ENCODE results near the gene MACROH2A1. TPM values are rescaled to one million over a fixed set of nuclear protein-coding genes. Genes with fewer than 3 reads are reported as not detected.

Gene MACROH2A1
- total RNA-seq, 1 donor from 2014 or later: 254 TPM

GRCh38 chr5:135433681-135434426, 34.8 kb upstream of the MACROH2A1 start:
- H3K27ac Mint-ChIP-seq: no peak overlapping the region
- H3K4me3 Mint-ChIP-seq: no peak overlapping the region
- H3K36me3 Mint-ChIP-seq: no peaks in the 10 kb centered on the region
- H3K4me1 Mint-ChIP-seq (ENCODE audit: unreplicated experiment): peaks cover 48% of the 10 kb centered on the region
- H3K9me3 Mint-ChIP-seq: peaks cover 3% of the 10 kb centered on the region
- H3K27me3 Mint-ChIP-seq: peaks cover 4% of the 10 kb centered on the region
- TF ChIP-seq CTCF (conservative IDR thresholded peaks at IDR 0.05): no peak
- no peak for DNase-seq (ENCODE audit: extremely low spot score, unreplicated experiment)

GRCh38 chr5:135432113-135432512, 33.1 kb upstream of the MACROH2A1 start:
- peaks cover 8% of the 10 kb centered on the region for H3K9me3 Mint-ChIP-seq
- peaks cover 43% of the 10 kb centered on the region for H3K4me1 Mint-ChIP-seq (ENCODE audit: unreplicated experiment)
- DNase-seq (ENCODE audit: extremely low spot score, unreplicated experiment): no peak
- no peak overlapping the region for H3K27ac Mint-ChIP-seq
- TF ChIP-seq CTCF (conservative IDR thresholded peaks at IDR 0.05): no peak
- no peaks in the 10 kb centered on the region for H3K36me3 Mint-ChIP-seq
- no peak overlapping the region for H3K4me3 Mint-ChIP-seq
- H3K27me3 Mint-ChIP-seq: peaks cover 4% of the 10 kb centered on the region

- no peak for TF ChIP-seq CTCF (conservative IDR thresholded peaks at IDR 0.05)
- H3K9me3 Mint-ChIP-seq: peaks cover 8% of the 10 kb centered on the region
- DNase-seq (ENCODE audit: extremely low spot score, unreplicated experiment): no peak
- H3K36me3 Mint-ChIP-seq: no peaks in the 10 kb centered on the region
- no peak overlapping the region for H3K27ac Mint-ChIP-seq
- H3K27me3 Mint-ChIP-seq: peaks cover 8% of the 10 kb centered on the region
- peaks cover 30% of the 10 kb centered on the region for H3K4me1 Mint-ChIP-seq (ENCODE audit: unreplicated experiment)
- H3K4me3 Mint-ChIP-seq: no peak overlapping the region
Observed at GRCh38 chr5:135430135-135430437, 31.1 kb upstream of the MACROH2A1 start.

- peaks cover 8% of the 10 kb centered on the region for H3K9me3 Mint-ChIP-seq
- DNase-seq (ENCODE audit: extremely low spot score, unreplicated experiment): no peak
- H3K27ac Mint-ChIP-seq: no peak overlapping the region
- no peak for TF ChIP-seq CTCF (conservative IDR thresholded peaks at IDR 0.05)
- H3K36me3 Mint-ChIP-seq: no peaks in the 10 kb centered on the region
- H3K4me1 Mint-ChIP-seq (ENCODE audit: unreplicated experiment): peaks cover 24% of the 10 kb centered on the region
- H3K27me3 Mint-ChIP-seq: peaks cover 4% of the 10 kb centered on the region
- H3K4me3 Mint-ChIP-seq: no peak overlapping the region
Observed at GRCh38 chr5:135429301-135430134, 30.5 kb upstream of the MACROH2A1 start.

- H3K27me3 Mint-ChIP-seq: peaks cover 4% of the 10 kb centered on the region
- no peak for DNase-seq (ENCODE audit: extremely low spot score, unreplicated experiment)
- peaks cover 18% of the 10 kb centered on the region for H3K4me1 Mint-ChIP-seq (ENCODE audit: unreplicated experiment)
- no peak overlapping the region for H3K4me3 Mint-ChIP-seq
- H3K27ac Mint-ChIP-seq: no peak overlapping the region
- no peaks in the 10 kb centered on the region for H3K36me3 Mint-ChIP-seq
- H3K9me3 Mint-ChIP-seq: peaks cover 8% of the 10 kb centered on the region
- TF ChIP-seq CTCF (conservative IDR thresholded peaks at IDR 0.05): no peak
Observed at GRCh38 chr5:135428586-135428985, 29.6 kb upstream of the MACROH2A1 start.
